SJSA1 (cell line): Measurements from ENCODE around the gene FGGY. TPM values are rescaled to one million over a fixed set of nuclear protein-coding genes. Genes with fewer than 3 reads are reported as not detected.
"Not testable (repeated sequence)": the region's sequence is repeated elsewhere in the genome, so short reads cannot be mapped to it uniquely, and the experiment has no call there.

ENCODE experiments used
- DNase-seq, 2 experiments: peaks; one replicate each; pipeline ENCODE4 v3.0.0-alpha.2; 2015 to 2020; ENCODE audit warnings: low spot score in 2 of 2, low read depth in 1 of 2
- H3K27ac ChIP-seq: fragments of 250-450 bp; sonication (Bioruptor Pico); 2 replicates; pipeline ENCODE4 v1.5.1; 2020; ENCODE audit warnings: mild to moderate bottlenecking, moderate library complexity
- H3K27me3 ChIP-seq: fragments of 250-450 bp; sonication (Bioruptor Pico); replicated peaks from 2 replicates; pipeline ENCODE4 v1.5.1; 2020; ENCODE audit warnings: mild to moderate bottlenecking, moderate library complexity
- H3K36me3 ChIP-seq: fragments of 250-450 bp; sonication (Bioruptor Pico); 2 replicates; pipeline ENCODE4 v1.5.1; 2020; ENCODE audit warnings: mild to moderate bottlenecking
- H3K4me1 ChIP-seq: fragments of 250-450 bp; sonication (Bioruptor Pico); replicated peaks from 2 replicates; pipeline ENCODE4 v1.6.1; 2021; ENCODE audit warnings: mild to moderate bottlenecking
- H3K4me3 ChIP-seq: fragments of 250-450 bp; sonication (Bioruptor Pico); 2 replicates; pipeline ENCODE4 v1.5.1; 2020; ENCODE audit warnings: mild to moderate bottlenecking
- H3K9me3 ChIP-seq: fragments of 250-450 bp; sonication (Bioruptor Pico); replicated peaks from 2 replicates; pipeline ENCODE4 v1.5.1; 2020; ENCODE audit warnings: mild to moderate bottlenecking
- total RNA-seq: library from RNA; depleted of rRNA; stranded (reverse); fragments of >200 nt; shearing (Covaris generic); gene quantifications from 2 replicates; pipeline ENCODE4 v1.2.3, GENCODE V29; 2014

FGGY gene
- total RNA-seq, 1 experiment from 2014 or later = 9.0 TPM

GRCh38 chr1:59635097-59635496, 338.2 kb downstream of the FGGY start:
- H3K36me3 ChIP-seq = no peaks in the 10 kb centered on the region
- no peak overlapping the region for H3K4me3 ChIP-seq
- DNase-seq = no peak
- no peaks in the 10 kb centered on the region for H3K4me1 ChIP-seq
- no peaks in the 10 kb centered on the region for H3K9me3 ChIP-seq
- H3K27ac ChIP-seq = no peak overlapping the region
- no peaks in the 10 kb centered on the region for H3K27me3 ChIP-seq

- Histone ChIP-seq H3K4me3 (no peak overlapping the region), H3K4me1 (0 out of 2 replicates have a peak, but pooled peaks cover 3% of the 10 kb centered on the region), H3K9me3 (no peaks in the 10 kb centered on the region), H3K27me3 (no peaks in the 10 kb centered on the region), H3K36me3 (no peaks in the 10 kb centered on the region), H3K27ac (no peak overlapping the region)
- DNase-seq = peak in 1 of 2 experiments; percentile 15
These were observed 341.4 kb downstream of the FGGY start for GRCh38 chr1:59638231-59638711.

- no peak overlapping the region for H3K27ac ChIP-seq
- H3K4me1 ChIP-seq = 0 out of 2 replicates have a peak, but pooled peaks cover 3% of the 10 kb centered on the region
- no peak for DNase-seq
- H3K9me3 ChIP-seq = no peaks in the 10 kb centered on the region
- H3K4me3 ChIP-seq = no peak overlapping the region
- no peaks in the 10 kb centered on the region for H3K36me3 ChIP-seq
- no peaks in the 10 kb centered on the region for H3K27me3 ChIP-seq
These were observed 342.4 kb downstream of the FGGY start for GRCh38 chr1:59639266-59639665.

- H3K4me3 ChIP-seq = no peak overlapping the region
- no peaks in the 10 kb centered on the region for H3K27me3 ChIP-seq
- DNase-seq = no peak
- no peaks in the 10 kb centered on the region for H3K36me3 ChIP-seq
- peaks cover 6% of the 10 kb centered on the region; the same call in 1 of the 2 replicates for H3K4me1 ChIP-seq
- no peaks in the 10 kb centered on the region for H3K9me3 ChIP-seq
- no peak overlapping the region for H3K27ac ChIP-seq
These were observed 344.0 kb downstream of the FGGY start for GRCh38 chr1:59640851-59641250.

- H3K36me3 ChIP-seq = no peaks in the 10 kb centered on the region
- H3K27me3 ChIP-seq = no peaks in the 10 kb centered on the region
- DNase-seq = no peak
- H3K4me1 ChIP-seq = peaks cover 7% of the 10 kb centered on the region; the same call in 1 of the 2 replicates
- no peaks in the 10 kb centered on the region for H3K9me3 ChIP-seq
- H3K4me3 ChIP-seq = no peak overlapping the region
- H3K27ac ChIP-seq = no peak overlapping the region
These were observed 344.9 kb downstream of the FGGY start for GRCh38 chr1:59641836-59642235.

- no peaks in the 10 kb centered on the region for H3K36me3 ChIP-seq
- no peak for DNase-seq
- peaks cover 7% of the 10 kb centered on the region; the same call in 1 of the 2 replicates for H3K4me1 ChIP-seq
- H3K9me3 ChIP-seq = no peaks in the 10 kb centered on the region
- no peaks in the 10 kb centered on the region for H3K27me3 ChIP-seq
- no peak overlapping the region for H3K27ac ChIP-seq
- no peak overlapping the region for H3K4me3 ChIP-seq
These were observed 346.6 kb downstream of the FGGY start for GRCh38 chr1:59643526-59643925.

- Histone ChIP-seq H3K4me1 (peaks cover 7% of the 10 kb centered on the region; the same call in 1 of the 2 replicates), H3K36me3 (no peaks in the 10 kb centered on the region), H3K9me3 (no peaks in the 10 kb centered on the region), H3K4me3 (no peak overlapping the region), H3K27ac (no peak overlapping the region), H3K27me3 (no peaks in the 10 kb centered on the region)
- DNase-seq = no peak
These were observed 349.0 kb downstream of the FGGY start for GRCh38 chr1:59645893-59646292.

GRCh38 chr1:59653142-59653958, 356.5 kb downstream of the FGGY start:
- not testable (repeated sequence) for DNase-seq, H3K9me3 ChIP-seq, H3K4me1 ChIP-seq, H3K4me3 ChIP-seq, H3K27ac ChIP-seq, H3K27me3 ChIP-seq, H3K36me3 ChIP-seq

- no peak overlapping the region for H3K4me3 ChIP-seq
- H3K4me1 ChIP-seq = no peaks in the 10 kb centered on the region
- no peaks in the 10 kb centered on the region for H3K36me3 ChIP-seq
- H3K9me3 ChIP-seq = no peaks in the 10 kb centered on the region
- H3K27ac ChIP-seq = no peak overlapping the region
- H3K27me3 ChIP-seq = no peaks in the 10 kb centered on the region
- no peak for DNase-seq
These were observed 357.1 kb downstream of the FGGY start for GRCh38 chr1:59653968-59654367.

- Histone ChIP-seq H3K36me3 (no peaks in the 10 kb centered on the region), H3K27ac (no peak overlapping the region), H3K27me3 (no peaks in the 10 kb centered on the region), H3K4me3 (no peak overlapping the region), H3K9me3 (no peaks in the 10 kb centered on the region), H3K4me1 (no peaks in the 10 kb centered on the region)
- no peak for DNase-seq
These were observed 361.1 kb downstream of the FGGY start for GRCh38 chr1:59657873-59658465.

GRCh38 chr1:59664166-59664565, 367.3 kb downstream of the FGGY start:
- Histone ChIP-seq H3K4me1 (no peaks in the 10 kb centered on the region), H3K36me3 (no peaks in the 10 kb centered on the region), H3K27me3 (no peaks in the 10 kb centered on the region), H3K4me3 (no peak overlapping the region), H3K27ac (no peak overlapping the region), H3K9me3 (no peaks in the 10 kb centered on the region)
- no peak for DNase-seq

- no peak for DNase-seq
- no peaks in the 10 kb centered on the region for H3K36me3 ChIP-seq
- H3K9me3 ChIP-seq = no peaks in the 10 kb centered on the region
- peaks cover 7% of the 10 kb centered on the region for H3K4me1 ChIP-seq
- H3K4me3 ChIP-seq = no peak overlapping the region
- H3K27me3 ChIP-seq = no peaks in the 10 kb centered on the region
- no peak overlapping the region for H3K27ac ChIP-seq
These were observed 369.2 kb downstream of the FGGY start for GRCh38 chr1:59666106-59666505.

GRCh38 chr1:59667020-59667419, 370.1 kb downstream of the FGGY start:
- Histone ChIP-seq H3K9me3 (peaks cover under 1% of the 10 kb centered on the region; the same call in 1 of the 2 replicates), H3K4me1 (peaks cover 7% of the 10 kb centered on the region), H3K36me3 (no peaks in the 10 kb centered on the region), H3K27me3 (no peaks in the 10 kb centered on the region), H3K4me3 (no peak overlapping the region), H3K27ac (no peak overlapping the region)
- DNase-seq = no peak

- Histone ChIP-seq H3K4me1 (peaks cover 15% of the 10 kb centered on the region), H3K36me3 (no peaks in the 10 kb centered on the region), H3K9me3 (peaks cover 10% of the 10 kb centered on the region), H3K27me3 (no peaks in the 10 kb centered on the region), H3K4me3 (no peak overlapping the region), H3K27ac (0 out of 2 replicates have a peak overlapping the region, but pooled peaks have one; percentile 1)
- DNase-seq = no peak
These were observed 372.9 kb downstream of the FGGY start for GRCh38 chr1:59669752-59670312.
